Breast epithelium (tissue), 3 donors: ENCODE measurements around the gene ACP5.
"Not testable (repeated sequence)": the region's sequence is repeated elsewhere in the genome, so short reads cannot be mapped to it uniquely, and the experiment has no call there.

ENCODE experiments used
- CTCF ChIP-seq, 3 donors: fragments of 450-650 bp; IDR thresholded peaks; one replicate each; pipeline ENCODE4 v1.5.1; 2016 to 2017; ENCODE audit warnings: antibody characterized with exemption in 3 of 3, mild to moderate bottlenecking in 3 of 3, moderate library complexity in 3 of 3
- POLR2A ChIP-seq: fragments of 450-650 bp; IDR thresholded peaks from one replicate; pipeline ENCODE4 v1.6.1; 2016; ENCODE audit warnings: antibody characterized with exemption, mild to moderate bottlenecking, moderate library complexity
- POLR2AphosphoS5 ChIP-seq, 3 donors: sonication (generic); formaldehyde crosslinking; IDR thresholded peaks; one replicate each; pipeline ENCODE4 v1.6.1; 2017; ENCODE audit warnings: antibody characterized with exemption in 3 of 3

DNA sequence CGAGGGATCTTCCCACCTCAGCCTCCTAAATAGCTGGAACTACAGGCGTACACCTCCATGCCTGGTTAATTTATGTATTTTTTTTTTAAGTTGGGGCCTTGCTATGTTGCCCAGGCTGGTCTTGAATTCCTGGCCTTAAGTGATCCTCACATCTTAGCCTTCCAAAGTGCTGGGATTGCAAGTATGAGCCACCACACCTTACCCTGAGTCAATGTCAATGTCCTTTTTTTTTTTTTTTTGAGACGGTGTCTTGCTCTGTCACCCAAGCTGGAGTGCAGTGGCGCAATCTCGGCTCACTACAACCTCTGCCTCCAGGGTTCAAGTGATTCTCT is 11.8 kb downstream of the ACP5 start:
- TF ChIP-seq CTCF (IDR thresholded peaks at IDR 0.05); POLR2A; POLR2AphosphoS5 (IDR thresholded peaks at IDR 0.05): not testable (repeated sequence)
